WTC11 (cell line): ENCODE results near the gene AXDND1. TPM values are rescaled to one million over a fixed set of nuclear protein-coding genes. Genes with fewer than 3 reads are reported as not detected.

Experiments
- ATAC-seq: fragments of 200-7000 bp; cut with Tn5 transposase; 2 replicates; pipeline ENCODE4 v1.10.0; 2021; ENCODE audit warnings: mild to moderate bottlenecking, moderate library complexity
- CTCF ChIA-PET: fragments of 300-600 bp; sonication (Branson Sonifier 250); formaldehyde crosslinking; loops from one replicate; lab custom pipeline; 2021; ENCODE audit warnings: antibody characterized with exemption; lab: Charles Lee
- POLR2A ChIA-PET: fragments of 350-600 bp; sonication (Branson Sonifier 250); formaldehyde crosslinking; loops from one replicate; lab custom pipeline; 2021; ENCODE audit warnings: antibody characterized with exemption; lab: Charles Lee
- DNase-seq: peaks from one replicate; pipeline ENCODE4 v3.0.0; 2021; ENCODE audit warnings: low spot score
- H3K27ac Mint-ChIP-seq: 2 replicates; pipeline ENCODE4 v1.8.0; 2021; ENCODE audit warnings: mixed read lengths
- H3K27me3 Mint-ChIP-seq: 2 replicates; pipeline ENCODE4 v1.8.0; 2021; ENCODE audit warnings: low read depth, mild to moderate bottlenecking, moderate library complexity, mixed read lengths
- H3K36me3 Mint-ChIP-seq: 2 replicates; pipeline ENCODE4 v1.8.0; 2021; ENCODE audit warnings: mixed read lengths
- H3K4me1 Mint-ChIP-seq: 2 replicates; pipeline ENCODE4 v1.8.0; 2022; ENCODE audit warnings: mixed read lengths
- H3K4me3 Mint-ChIP-seq: 2 replicates; pipeline ENCODE4 v1.8.0; 2021; ENCODE audit warnings: mild to moderate bottlenecking, moderate library complexity, mixed read lengths
- H3K9me3 Mint-ChIP-seq: 2 replicates; pipeline ENCODE4 v1.8.0; 2021; ENCODE audit warnings: mixed read lengths
- ESRRA ChIP-seq: sonication (generic); formaldehyde crosslinking; IDR thresholded peaks from 2 replicates; pipeline ENCODE4 v1.8.1; 2022; ENCODE audit warnings: mild to moderate bottlenecking, missing genetic modification reagents, borderline replicate concordance
- FOXP1 ChIP-seq: sonication (generic); formaldehyde crosslinking; IDR thresholded peaks from 2 replicates; pipeline ENCODE4 v1.8.0; 2022; ENCODE audit warnings: missing genetic modification reagents, mild to moderate bottlenecking, moderate library complexity, borderline replicate concordance
- PRRX2 ChIP-seq: fragments of 250-450 bp; sonication (Bioruptor Pico); IDR thresholded peaks from 2 replicates; pipeline ENCODE4 v1.8.0; 2021; ENCODE audit warnings: mild to moderate bottlenecking
- TEAD4 ChIP-seq: sonication (generic); formaldehyde crosslinking; IDR thresholded peaks from 2 replicates; pipeline ENCODE4 v1.8.0; 2022; ENCODE audit warnings: mild to moderate bottlenecking, missing genetic modification reagents
- ZNF232 ChIP-seq: sonication (generic); formaldehyde crosslinking; IDR thresholded peaks from 2 replicates; pipeline ENCODE4 v1.8.0; 2022; ENCODE audit warnings: mild to moderate bottlenecking, missing genetic modification reagents
- ZNF396 ChIP-seq: fragments of 250-450 bp; sonication (Bioruptor Pico); IDR thresholded peaks from 2 replicates; pipeline ENCODE4 v1.8.0; 2021; ENCODE audit warnings: mild to moderate bottlenecking, moderate library complexity, borderline replicate concordance
- ZNF671 ChIP-seq: fragments of 250-450 bp; sonication (Bioruptor Pico); IDR thresholded peaks from 2 replicates; pipeline ENCODE4 v1.8.0; 2021; ENCODE audit warnings: mild to moderate bottlenecking
- total RNA-seq: library from RNA; stranded (reverse); gene quantifications from 3 replicates; pipeline ENCODE4 v1.2.3, GENCODE V29; 2021
- TF ChIP-seq, protein P1 (sequence below): sonication (generic); formaldehyde crosslinking; IDR thresholded peaks from 2 replicates; pipeline ENCODE4 v1.8.0; 2023; ENCODE audit warnings: missing genetic modification reagents, mild to moderate bottlenecking, borderline replicate concordance
- TF ChIP-seq, protein P2 (sequence below): sonication (generic); formaldehyde crosslinking; IDR thresholded peaks from 2 replicates; pipeline ENCODE4 v1.8.0; 2023; ENCODE audit warnings: missing genetic modification reagents
- TF ChIP-seq, protein P3 (sequence below): sonication (generic); formaldehyde crosslinking; IDR thresholded peaks from 2 replicates; pipeline ENCODE4 v1.8.0; 2022; ENCODE audit warnings: mild to moderate bottlenecking, missing genetic modification reagents
- TF ChIP-seq, protein P4 (sequence below): sonication (generic); formaldehyde crosslinking; IDR thresholded peaks from 2 replicates; pipeline ENCODE4 v1.8.1; 2022; ENCODE audit warnings: missing genetic modification reagents, borderline replicate concordance
- TF ChIP-seq, protein P5 (sequence below): sonication (generic); formaldehyde crosslinking; IDR thresholded peaks from 2 replicates; pipeline ENCODE4 v1.8.0; 2022; ENCODE audit warnings: mild to moderate bottlenecking, missing genetic modification reagents
- TF ChIP-seq, protein P6 (sequence below): sonication (generic); formaldehyde crosslinking; IDR thresholded peaks from 2 replicates; pipeline ENCODE4 v1.8.1; 2023; ENCODE audit warnings: mild to moderate bottlenecking, moderate library complexity, missing genetic modification reagents
- TF ChIP-seq, protein P7 (sequence below): sonication (generic); formaldehyde crosslinking; IDR thresholded peaks from 2 replicates; pipeline ENCODE4 v1.8.1; 2023; ENCODE audit warnings: mild to moderate bottlenecking, missing genetic modification reagents

The AXDND1 gene
- total RNA-seq, 1 experiment from 2014 or later, result not detected

DNA sequence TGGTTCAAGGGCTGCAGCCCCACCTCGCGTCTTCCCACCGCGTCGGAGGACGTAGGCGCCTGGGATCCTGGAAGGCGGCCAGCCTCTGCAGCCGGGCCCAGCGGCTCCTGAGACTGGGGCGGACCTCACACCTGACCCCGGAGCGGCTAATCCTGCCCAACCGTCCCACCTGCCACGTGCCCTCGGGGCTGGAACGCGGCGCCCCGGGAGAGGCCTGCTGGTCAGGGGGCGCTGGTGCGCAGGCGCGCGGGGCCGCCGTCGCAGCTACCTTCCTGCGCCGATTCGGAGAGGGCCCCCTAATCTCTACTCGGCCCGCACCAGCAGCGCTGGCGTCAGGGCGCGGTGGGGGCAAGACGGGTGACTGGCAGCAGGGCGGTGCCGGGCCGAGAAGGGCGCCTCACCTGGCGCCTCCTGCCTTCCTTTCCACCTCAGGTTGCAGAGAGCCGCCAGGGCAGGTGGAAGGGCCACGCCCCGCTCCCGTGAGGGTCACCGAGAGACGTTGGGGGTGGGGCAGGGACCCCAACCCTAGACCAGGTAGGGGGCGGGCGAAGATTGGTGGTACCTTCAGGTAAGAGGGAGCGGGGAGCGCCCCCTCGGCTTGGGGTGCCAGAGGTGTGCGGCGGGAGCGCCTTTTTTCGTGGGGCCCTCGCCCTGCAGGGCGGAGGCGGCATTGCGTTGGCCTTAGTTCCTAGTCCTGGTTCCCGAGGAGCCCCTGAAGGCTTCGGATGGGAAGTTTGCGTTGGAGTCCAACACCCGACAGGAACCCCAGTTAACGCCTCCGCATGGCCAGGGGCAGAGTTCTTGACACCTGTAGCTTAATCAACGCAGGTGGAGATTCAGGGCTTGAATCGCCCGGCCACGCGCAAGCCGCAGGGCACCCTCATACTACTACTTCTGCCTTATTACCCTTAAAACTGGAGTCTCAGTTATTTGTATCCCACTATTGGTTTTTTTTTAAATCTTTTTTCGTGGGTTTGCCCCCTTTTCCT is 226.1 kb downstream of the AXDND1 start, which contains the start of gene TDRD5 (continued):
- TF ChIP-seq, protein P1, sequence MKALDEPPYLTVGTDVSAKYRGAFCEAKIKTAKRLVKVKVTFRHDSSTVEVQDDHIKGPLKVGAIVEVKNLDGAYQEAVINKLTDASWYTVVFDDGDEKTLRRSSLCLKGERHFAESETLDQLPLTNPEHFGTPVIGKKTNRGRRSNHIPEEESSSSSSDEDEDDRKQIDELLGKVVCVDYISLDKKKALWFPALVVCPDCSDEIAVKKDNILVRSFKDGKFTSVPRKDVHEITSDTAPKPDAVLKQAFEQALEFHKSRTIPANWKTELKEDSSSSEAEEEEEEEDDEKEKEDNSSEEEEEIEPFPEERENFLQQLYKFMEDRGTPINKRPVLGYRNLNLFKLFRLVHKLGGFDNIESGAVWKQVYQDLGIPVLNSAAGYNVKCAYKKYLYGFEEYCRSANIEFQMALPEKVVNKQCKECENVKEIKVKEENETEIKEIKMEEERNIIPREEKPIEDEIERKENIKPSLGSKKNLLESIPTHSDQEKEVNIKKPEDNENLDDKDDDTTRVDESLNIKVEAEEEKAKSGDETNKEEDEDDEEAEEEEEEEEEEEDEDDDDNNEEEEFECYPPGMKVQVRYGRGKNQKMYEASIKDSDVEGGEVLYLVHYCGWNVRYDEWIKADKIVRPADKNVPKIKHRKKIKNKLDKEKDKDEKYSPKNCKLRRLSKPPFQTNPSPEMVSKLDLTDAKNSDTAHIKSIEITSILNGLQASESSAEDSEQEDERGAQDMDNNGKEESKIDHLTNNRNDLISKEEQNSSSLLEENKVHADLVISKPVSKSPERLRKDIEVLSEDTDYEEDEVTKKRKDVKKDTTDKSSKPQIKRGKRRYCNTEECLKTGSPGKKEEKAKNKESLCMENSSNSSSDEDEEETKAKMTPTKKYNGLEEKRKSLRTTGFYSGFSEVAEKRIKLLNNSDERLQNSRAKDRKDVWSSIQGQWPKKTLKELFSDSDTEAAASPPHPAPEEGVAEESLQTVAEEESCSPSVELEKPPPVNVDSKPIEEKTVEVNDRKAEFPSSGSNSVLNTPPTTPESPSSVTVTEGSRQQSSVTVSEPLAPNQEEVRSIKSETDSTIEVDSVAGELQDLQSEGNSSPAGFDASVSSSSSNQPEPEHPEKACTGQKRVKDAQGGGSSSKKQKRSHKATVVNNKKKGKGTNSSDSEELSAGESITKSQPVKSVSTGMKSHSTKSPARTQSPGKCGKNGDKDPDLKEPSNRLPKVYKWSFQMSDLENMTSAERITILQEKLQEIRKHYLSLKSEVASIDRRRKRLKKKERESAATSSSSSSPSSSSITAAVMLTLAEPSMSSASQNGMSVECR (CRISPR knock-in tag), result peak; percentile 99
- TF ChIP-seq, protein P2, sequence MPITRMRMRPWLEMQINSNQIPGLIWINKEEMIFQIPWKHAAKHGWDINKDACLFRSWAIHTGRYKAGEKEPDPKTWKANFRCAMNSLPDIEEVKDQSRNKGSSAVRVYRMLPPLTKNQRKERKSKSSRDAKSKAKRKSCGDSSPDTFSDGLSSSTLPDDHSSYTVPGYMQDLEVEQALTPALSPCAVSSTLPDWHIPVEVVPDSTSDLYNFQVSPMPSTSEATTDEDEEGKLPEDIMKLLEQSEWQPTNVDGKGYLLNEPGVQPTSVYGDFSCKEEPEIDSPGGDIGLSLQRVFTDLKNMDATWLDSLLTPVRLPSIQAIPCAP (CRISPR knock-in tag), result peak; percentile 98
- TF ChIP-seq ESRRA (peak; percentile 66; the same call in 1 of the 2 replicates), TEAD4 (CRISPR knock-in tag) (peak; percentile 95), ZNF396 (CRISPR knock-in tag) (peak; percentile 61; the same call in 1 of the 2 replicates), ZNF232 (peak; percentile 97)
- TF ChIP-seq, protein P3, sequence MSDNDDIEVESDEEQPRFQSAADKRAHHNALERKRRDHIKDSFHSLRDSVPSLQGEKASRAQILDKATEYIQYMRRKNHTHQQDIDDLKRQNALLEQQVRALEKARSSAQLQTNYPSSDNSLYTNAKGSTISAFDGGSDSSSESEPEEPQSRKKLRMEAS (CRISPR knock-in tag), result peak; percentile 100
- TF ChIP-seq, all 79 proteins: peak for 55

DNA sequence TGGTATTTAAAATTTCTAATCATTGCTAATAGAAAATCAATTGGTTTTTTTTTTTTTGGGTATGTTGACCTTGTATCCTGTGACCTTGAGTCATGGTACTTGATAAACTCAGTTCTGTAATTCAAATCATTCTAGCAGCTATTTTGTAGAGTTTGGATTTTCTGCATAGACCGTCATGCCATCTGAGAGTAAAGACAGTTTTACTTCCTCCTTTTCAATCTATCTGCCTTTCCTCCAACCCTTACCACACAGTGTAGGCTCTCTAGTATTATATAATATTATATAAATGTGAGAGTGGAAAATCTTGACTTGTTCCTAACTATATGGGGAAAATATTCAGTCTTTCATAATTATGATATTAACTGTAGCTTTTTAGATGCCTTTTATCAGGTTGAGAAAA is 232.9 kb downstream of the AXDND1 start:
- TF ChIP-seq, protein P4, sequence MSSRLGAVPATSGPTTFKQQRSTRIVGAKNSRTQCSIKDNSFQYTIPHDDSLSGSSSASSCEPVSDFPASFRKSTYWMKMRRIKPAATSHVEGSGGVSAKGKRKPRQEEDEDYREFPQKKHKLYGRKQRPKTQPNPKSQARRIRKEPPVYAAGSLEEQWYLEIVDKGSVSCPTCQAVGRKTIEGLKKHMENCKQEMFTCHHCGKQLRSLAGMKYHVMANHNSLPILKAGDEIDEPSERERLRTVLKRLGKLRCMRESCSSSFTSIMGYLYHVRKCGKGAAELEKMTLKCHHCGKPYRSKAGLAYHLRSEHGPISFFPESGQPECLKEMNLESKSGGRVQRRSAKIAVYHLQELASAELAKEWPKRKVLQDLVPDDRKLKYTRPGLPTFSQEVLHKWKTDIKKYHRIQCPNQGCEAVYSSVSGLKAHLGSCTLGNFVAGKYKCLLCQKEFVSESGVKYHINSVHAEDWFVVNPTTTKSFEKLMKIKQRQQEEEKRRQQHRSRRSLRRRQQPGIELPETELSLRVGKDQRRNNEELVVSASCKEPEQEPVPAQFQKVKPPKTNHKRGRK (CRISPR knock-in tag), result no peak
- TF ChIP-seq FOXP1 (CRISPR knock-in tag), result no peak
- TF ChIP-seq ZNF671 (CRISPR knock-in tag), result no peak
- no peak for TF ChIP-seq PRRX2
- TF ChIP-seq, protein P5, sequence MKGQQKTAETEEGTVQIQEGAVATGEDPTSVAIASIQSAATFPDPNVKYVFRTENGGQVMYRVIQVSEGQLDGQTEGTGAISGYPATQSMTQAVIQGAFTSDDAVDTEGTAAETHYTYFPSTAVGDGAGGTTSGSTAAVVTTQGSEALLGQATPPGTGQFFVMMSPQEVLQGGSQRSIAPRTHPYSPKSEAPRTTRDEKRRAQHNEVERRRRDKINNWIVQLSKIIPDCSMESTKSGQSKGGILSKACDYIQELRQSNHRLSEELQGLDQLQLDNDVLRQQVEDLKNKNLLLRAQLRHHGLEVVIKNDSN (CRISPR knock-in tag), result no peak
- TF ChIP-seq, protein P6, sequence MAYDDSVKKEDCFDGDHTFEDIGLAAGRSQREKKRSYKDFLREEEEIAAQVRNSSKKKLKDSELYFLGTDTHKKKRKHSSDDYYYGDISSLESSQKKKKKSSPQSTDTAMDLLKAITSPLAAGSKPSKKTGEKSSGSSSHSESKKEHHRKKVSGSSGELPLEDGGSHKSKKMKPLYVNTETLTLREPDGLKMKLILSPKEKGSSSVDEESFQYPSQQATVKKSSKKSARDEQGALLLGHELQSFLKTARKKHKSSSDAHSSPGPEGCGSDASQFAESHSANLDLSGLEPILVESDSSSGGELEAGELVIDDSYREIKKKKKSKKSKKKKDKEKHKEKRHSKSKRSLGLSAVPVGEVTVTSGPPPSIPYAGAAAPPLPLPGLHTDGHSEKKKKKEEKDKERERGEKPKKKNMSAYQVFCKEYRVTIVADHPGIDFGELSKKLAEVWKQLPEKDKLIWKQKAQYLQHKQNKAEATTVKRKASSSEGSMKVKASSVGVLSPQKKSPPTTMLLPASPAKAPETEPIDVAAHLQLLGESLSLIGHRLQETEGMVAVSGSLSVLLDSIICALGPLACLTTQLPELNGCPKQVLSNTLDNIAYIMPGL (CRISPR knock-in tag), result no peak
- TF ChIP-seq, protein P7, sequence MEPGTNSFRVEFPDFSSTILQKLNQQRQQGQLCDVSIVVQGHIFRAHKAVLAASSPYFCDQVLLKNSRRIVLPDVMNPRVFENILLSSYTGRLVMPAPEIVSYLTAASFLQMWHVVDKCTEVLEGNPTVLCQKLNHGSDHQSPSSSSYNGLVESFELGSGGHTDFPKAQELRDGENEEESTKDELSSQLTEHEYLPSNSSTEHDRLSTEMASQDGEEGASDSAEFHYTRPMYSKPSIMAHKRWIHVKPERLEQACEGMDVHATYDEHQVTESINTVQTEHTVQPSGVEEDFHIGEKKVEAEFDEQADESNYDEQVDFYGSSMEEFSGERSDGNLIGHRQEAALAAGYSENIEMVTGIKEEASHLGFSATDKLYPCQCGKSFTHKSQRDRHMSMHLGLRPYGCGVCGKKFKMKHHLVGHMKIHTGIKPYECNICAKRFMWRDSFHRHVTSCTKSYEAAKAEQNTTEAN (CRISPR knock-in tag), result no peak
- H3K36me3 Mint-ChIP-seq, result peaks cover 8% of the 10 kb centered on the region
- no peak overlapping the region for H3K27ac Mint-ChIP-seq
- DNase-seq (no peak), ATAC-seq (no peak)
- ChIA-PET CTCF (interaction anchor here (1.2 kb wide), 2 partner anchors 23 to 151 kb away, joined by 4 to 5 read pairs; partner anchors contain the start of gene NPHS2), POLR2A (no interaction called here)
- no peak overlapping the region for H3K4me3 Mint-ChIP-seq
- H3K27me3 Mint-ChIP-seq, result peaks cover 20% of the 10 kb centered on the region
- no peaks in the 10 kb centered on the region for H3K4me1 Mint-ChIP-seq
- peaks cover 21% of the 10 kb centered on the region for H3K9me3 Mint-ChIP-seq
